Measurements from ENCODE around the gene AVPI1. TPM values are rescaled to one million over a fixed set of nuclear protein-coding genes. Genes with fewer than 3 reads are reported as not detected.
"Not testable (repeated sequence)": the region's sequence is repeated elsewhere in the genome, so short reads cannot be mapped to it uniquely, and the experiment has no call there.

The AVPI1 gene
- total RNA-seq, 1 donor = 20.2 TPM

GRCh38 chr10:97648562-97649404 lies 38.3 kb downstream of the AVPI1 start:
- no peak overlapping the region for H3K4me3 ChIP-seq (ENCODE audit: low read depth, low read length)
- TF ChIP-seq, protein P1, sequence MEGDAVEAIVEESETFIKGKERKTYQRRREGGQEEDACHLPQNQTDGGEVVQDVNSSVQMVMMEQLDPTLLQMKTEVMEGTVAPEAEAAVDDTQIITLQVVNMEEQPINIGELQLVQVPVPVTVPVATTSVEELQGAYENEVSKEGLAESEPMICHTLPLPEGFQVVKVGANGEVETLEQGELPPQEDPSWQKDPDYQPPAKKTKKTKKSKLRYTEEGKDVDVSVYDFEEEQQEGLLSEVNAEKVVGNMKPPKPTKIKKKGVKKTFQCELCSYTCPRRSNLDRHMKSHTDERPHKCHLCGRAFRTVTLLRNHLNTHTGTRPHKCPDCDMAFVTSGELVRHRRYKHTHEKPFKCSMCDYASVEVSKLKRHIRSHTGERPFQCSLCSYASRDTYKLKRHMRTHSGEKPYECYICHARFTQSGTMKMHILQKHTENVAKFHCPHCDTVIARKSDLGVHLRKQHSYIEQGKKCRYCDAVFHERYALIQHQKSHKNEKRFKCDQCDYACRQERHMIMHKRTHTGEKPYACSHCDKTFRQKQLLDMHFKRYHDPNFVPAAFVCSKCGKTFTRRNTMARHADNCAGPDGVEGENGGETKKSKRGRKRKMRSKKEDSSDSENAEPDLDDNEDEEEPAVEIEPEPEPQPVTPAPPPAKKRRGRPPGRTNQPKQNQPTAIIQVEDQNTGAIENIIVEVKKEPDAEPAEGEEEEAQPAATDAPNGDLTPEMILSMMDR (IDR thresholded peaks at IDR 0.05; ENCODE audit: insufficient read depth, low read length) = no peak
- DNase-seq (ENCODE audit: low read depth) = peak; percentile 91

DNA sequence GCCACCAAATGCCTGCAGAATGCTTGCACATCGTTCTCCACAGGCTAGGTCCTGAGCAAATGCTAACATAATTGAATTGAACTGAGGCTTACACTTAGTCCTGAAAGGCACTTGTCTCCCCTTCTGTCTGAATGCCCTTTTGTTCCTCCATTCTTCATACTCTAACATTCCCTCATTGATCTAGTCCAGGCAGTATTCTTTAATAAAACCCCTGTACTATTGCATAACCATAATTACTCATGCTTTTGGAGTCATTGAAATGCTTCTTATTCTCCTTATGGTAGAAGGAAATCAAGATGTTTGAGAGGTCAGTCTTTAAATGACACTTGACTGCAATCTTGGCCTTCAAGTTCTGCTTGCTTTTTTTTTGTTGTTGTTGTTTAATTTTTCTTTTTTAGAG lies 39.5 kb downstream of the AVPI1 start:
- DNase-seq (ENCODE audit: low read depth) = peak; percentile 58
- TF ChIP-seq, protein P1 (IDR thresholded peaks at IDR 0.05; ENCODE audit: insufficient read depth, low read length) = no peak
- H3K4me3 ChIP-seq (ENCODE audit: low read depth, low read length) = no peak overlapping the region

- DNase-seq (ENCODE audit: low read depth) = no peak
- TF ChIP-seq, protein P1 (IDR thresholded peaks at IDR 0.05; ENCODE audit: insufficient read depth, low read length) = no peak
- no peak overlapping the region for H3K4me3 ChIP-seq (ENCODE audit: low read depth, low read length)
Observed at GRCh38 chr10:97644936-97645335, 42.1 kb downstream of the AVPI1 start.

DNA sequence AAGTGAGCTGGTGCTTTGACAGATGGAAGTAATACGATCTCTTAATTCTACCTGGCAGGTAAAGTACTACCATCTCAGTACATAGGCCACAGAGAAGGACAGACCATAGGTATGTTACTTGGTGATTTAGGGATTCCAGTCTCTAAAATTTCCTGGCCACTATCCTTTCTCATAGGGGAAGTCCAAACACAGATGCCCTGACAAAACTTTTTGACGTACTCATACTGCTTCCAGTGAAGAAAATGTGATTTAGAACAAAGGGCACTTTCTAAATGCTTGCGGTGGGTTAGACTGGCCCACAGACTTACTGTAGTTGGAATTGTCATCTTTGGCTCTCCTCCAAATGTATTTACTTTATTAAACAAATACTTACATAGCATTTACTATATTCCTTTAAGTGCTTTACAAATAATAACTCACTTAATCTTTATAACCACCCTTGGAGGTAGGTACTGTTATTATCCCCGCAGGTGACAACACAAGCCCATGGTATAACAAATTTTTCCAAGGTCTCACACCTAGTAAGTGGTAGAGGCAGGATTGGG lies 43.5 kb downstream of the AVPI1 start:
- no peak overlapping the region for H3K4me3 ChIP-seq (ENCODE audit: low read depth, low read length)
- TF ChIP-seq, protein P1 (IDR thresholded peaks at IDR 0.05; ENCODE audit: insufficient read depth, low read length) = no peak
- DNase-seq (ENCODE audit: low read depth) = no peak

- DNase-seq (ENCODE audit: low read depth); H3K4me3 ChIP-seq (ENCODE audit: low read depth, low read length): not testable (repeated sequence)
Observed at GRCh38 chr10:97642471-97643159, 44.4 kb downstream of the AVPI1 start.

- peak overlapping the region; percentile 72 for H3K4me3 ChIP-seq (ENCODE audit: low read depth, low read length)
- TF ChIP-seq, protein P1 (IDR thresholded peaks at IDR 0.05; ENCODE audit: insufficient read depth, low read length) = no peak
- DNase-seq (ENCODE audit: low read depth) = peak; percentile 80
Observed at GRCh38 chr10:97640868-97641811, 45.9 kb downstream of the AVPI1 start.
